GM13977 (cell line): ENCODE data around the gene LCMT1.
"Not testable (repeated sequence)": the region's sequence is repeated elsewhere in the genome, so short reads cannot be mapped to it uniquely, and the experiment has no call there.

ENCODE experiments used
- DNase-seq: peaks from one replicate; pipeline ENCODE4 v3.0.0; 2012; ENCODE audit warnings: low spot score
- in situ Hi-C: fragments of 300-500 bp; cut with MboI; formaldehyde crosslinking; loops from one replicate; pipeline ENCODE4 v1.12.0; 2022; ENCODE audit warnings: low sequenced_read_pairs, low pct_unique_long_range_greater_than_20kb, mixed read lengths, inconsistent platforms; ENCODE audit not compliant: unreplicated experiment
- TF ChIP-seq, protein P1 (sequence below): IDR thresholded peaks from 2 replicates; pipeline ENCODE4 v1.5.1; 2012; ENCODE audit warnings: mild to moderate bottlenecking, control low read depth; ENCODE audit not compliant: insufficient read depth; ENCODE audit errors: extremely low read depth, missing control alignments

LCMT1 gene

DNA sequence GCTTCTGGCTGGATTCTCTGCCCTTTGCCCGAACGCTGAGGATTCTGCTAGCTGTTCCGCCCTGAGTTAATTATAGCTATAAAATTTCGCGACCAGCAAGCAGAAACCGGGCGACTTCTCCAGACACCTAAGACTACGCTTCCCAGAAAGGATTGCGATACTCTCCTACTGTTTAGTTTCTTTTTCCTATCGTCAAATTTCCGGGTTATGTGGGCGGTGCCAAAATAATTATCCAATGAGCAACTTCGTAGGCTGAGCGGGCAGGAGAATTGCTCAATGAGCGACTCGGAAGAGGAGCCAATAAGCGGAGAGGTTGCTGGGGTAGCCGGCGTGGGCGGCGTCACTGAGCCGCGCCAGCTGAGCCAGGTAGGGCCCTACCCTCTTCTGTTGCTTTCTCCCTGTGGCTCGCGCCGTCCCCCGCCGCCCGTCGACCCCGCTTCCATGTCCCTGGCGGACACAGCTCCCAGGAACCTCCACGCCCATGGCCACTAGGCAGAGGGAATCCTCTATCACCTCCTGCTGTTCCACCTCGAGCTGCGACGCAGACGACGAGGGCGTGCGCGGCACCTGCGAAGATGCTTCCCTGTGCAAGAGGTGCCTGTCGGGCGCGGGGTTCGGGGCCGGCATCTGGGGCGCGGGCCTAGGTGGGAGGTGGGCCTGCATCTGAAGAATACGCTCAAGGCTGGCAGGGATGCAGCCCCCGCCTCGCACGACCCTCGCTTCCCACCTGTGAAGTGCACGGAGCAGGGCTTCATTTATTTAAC, at the start of gene LCMT1:
Gene LCMT1, plus strand, starts transcription at position 340 of the 764 bp plus-strand sequence. Its CDS starts 142 bp downstream, at position 482.
- TF ChIP-seq, protein P1, sequence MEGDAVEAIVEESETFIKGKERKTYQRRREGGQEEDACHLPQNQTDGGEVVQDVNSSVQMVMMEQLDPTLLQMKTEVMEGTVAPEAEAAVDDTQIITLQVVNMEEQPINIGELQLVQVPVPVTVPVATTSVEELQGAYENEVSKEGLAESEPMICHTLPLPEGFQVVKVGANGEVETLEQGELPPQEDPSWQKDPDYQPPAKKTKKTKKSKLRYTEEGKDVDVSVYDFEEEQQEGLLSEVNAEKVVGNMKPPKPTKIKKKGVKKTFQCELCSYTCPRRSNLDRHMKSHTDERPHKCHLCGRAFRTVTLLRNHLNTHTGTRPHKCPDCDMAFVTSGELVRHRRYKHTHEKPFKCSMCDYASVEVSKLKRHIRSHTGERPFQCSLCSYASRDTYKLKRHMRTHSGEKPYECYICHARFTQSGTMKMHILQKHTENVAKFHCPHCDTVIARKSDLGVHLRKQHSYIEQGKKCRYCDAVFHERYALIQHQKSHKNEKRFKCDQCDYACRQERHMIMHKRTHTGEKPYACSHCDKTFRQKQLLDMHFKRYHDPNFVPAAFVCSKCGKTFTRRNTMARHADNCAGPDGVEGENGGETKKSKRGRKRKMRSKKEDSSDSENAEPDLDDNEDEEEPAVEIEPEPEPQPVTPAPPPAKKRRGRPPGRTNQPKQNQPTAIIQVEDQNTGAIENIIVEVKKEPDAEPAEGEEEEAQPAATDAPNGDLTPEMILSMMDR = no peak
- DNase-seq = peak; percentile 95
- in situ Hi-C loops = no loop called here

DNA sequence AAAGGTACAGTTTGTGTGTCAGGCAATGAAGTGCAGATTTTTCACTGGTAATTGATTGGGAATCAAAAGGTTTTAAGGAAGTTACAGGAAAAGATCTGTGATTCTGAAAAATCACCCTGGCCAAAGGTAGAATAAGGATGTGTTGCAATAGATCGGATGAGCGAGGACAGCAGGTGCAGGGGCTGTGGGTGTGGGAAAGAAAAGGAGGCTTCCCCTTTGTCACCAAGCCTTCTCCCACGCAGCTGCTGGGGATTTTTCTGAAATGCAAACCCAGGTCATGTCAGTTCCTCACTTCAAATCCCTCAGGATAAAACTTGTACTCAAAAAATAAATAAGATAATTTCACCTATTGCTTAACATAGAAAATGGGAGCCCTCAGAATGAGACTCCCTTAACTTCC, 48.4 kb upstream of the LCMT1 start:
- in situ Hi-C loops = no loop called here
- peak; percentile 64 for DNase-seq
- TF ChIP-seq, protein P1 = no peak

DNA sequence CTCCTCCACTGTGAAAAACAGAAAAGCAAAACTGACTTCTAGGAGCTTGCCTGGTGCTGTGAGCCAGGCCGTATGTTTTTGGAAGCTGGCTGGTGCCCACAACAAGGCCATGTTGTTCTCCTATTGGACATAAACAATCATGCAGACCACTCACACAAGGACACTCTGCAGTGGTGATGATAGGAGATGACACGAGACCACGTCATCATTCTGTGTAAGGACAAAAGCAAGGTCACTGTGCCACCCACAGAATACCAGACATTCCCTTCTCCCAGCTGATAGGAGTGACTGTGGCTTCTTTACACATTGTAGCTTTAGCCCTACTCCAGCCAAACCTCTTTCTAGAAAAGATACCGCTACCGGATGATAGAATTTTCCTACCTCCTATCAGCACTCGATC, 47.7 kb upstream of the LCMT1 start:
- no peak for DNase-seq
- in situ Hi-C loops = no loop called here

DNA sequence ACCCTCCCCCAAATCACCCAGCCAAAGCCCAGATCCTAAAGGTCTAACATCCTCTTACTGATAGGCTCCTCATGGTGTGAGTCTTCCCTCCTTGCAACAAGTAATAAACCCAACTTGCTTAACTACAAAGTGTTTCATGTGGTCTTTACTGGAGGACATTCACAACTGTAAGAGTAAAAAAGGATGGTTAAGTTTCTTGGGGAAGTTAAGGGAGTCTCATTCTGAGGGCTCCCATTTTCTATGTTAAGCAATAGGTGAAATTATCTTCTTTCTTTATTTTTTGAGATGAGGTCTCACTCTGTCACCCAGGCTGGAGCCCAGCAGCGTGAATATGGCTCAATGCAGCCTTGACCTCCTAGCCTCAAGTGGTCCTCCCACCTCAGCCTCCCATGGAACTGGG, 47.3 kb upstream of the LCMT1 start:
- in situ Hi-C loops = not testable (repeated sequence)

More for the DNA sequence above, 47.7 kb upstream of the LCMT1 start:
- TF ChIP-seq, protein P1 = no peak

DNA sequence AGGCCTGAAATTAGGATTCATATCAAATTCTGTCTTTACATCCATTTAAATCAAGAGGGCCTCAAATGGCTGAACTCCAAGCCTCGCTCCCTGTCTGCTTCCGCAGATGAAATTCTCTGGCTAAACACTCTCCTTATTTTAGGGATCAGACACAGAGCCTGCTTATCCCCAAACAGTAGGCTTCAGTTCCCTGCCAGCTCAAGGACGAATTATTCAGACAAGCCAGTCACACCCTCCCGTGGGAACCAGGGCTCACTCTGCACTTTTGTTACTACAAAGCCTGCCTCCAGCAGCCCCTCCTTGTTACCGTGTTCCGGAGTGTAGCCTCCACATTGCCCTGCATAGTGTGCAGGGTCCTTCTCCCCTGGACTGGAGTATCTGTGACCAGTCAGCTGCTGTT, 46.6 kb upstream of the LCMT1 start:
- TF ChIP-seq, protein P1 = no peak
- no peak for DNase-seq
- in situ Hi-C loops = no loop called here

More for the DNA sequence above, 47.3 kb upstream of the LCMT1 start:
- not testable (repeated sequence) for DNase-seq

DNA sequence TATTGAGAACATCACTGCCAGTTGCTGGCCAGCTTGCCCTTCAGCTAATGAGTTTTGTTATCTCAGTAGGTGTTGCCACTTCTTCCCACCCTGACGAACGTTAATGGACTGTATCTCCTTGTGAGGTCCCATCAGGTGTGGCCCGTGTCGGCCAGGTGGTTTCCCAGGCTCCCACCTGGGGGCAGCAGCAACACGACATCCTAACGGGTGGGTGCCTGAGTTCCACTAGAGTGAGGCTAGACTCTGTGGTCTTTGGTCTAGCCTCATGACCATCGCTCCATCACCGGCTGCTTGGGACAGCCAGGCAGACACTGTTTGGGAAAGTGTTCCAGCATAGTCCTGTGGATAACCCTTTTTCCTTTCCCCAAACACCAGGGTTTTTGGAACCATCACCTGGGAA, 45.6 kb upstream of the LCMT1 start:
- TF ChIP-seq, protein P1 = peak; percentile 35
- in situ Hi-C loops = no loop called here
- DNase-seq = peak; percentile 65

DNA sequence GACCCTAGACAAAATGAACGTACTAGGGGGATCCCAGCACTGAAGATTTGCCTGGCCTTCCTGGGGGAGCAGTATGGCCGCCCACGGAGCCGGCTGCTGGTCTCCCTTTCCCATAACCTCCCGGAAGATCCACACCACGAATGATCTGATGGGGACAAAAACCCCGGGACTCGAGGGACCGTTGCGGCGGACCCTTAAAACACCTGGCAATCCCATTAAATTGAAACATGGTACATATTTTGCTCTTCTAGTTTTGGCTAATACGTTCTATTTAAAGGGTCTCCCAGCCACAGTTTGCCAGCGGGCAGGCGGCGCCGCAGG, 45.2 kb upstream of the LCMT1 start:
- in situ Hi-C loops = no loop called here
- TF ChIP-seq, protein P1 = no peak
- no peak for DNase-seq
